ENCODE results near the gene CATSPER3. TPM values are rescaled to one million over a fixed set of nuclear protein-coding genes. Genes with fewer than 3 reads are reported as not detected.
"Not testable (repeated sequence)": the region's sequence is repeated elsewhere in the genome, so short reads cannot be mapped to it uniquely, and the experiment has no call there.

Gene CATSPER3
- total RNA-seq, 1 experiment from 2014 or later: 1.9 TPM

- intact Hi-C loops (cut with micrococcal nuclease): no loop called here
- H3K36me3 Mint-ChIP-seq (ENCODE audit: insufficient read depth, unreplicated experiment): peaks cover 7% of the 10 kb centered on the region
- ChIA-PET CTCF (no interaction called here), POLR2A (no interaction called here)
- H3K4me3 Mint-ChIP-seq (ENCODE audit: unreplicated experiment): no peak overlapping the region
- TF ChIP-seq, protein P1, sequence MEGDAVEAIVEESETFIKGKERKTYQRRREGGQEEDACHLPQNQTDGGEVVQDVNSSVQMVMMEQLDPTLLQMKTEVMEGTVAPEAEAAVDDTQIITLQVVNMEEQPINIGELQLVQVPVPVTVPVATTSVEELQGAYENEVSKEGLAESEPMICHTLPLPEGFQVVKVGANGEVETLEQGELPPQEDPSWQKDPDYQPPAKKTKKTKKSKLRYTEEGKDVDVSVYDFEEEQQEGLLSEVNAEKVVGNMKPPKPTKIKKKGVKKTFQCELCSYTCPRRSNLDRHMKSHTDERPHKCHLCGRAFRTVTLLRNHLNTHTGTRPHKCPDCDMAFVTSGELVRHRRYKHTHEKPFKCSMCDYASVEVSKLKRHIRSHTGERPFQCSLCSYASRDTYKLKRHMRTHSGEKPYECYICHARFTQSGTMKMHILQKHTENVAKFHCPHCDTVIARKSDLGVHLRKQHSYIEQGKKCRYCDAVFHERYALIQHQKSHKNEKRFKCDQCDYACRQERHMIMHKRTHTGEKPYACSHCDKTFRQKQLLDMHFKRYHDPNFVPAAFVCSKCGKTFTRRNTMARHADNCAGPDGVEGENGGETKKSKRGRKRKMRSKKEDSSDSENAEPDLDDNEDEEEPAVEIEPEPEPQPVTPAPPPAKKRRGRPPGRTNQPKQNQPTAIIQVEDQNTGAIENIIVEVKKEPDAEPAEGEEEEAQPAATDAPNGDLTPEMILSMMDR (IDR thresholded peaks at IDR 0.05; ENCODE audit: unreplicated experiment): no peak
- peaks cover 6% of the 10 kb centered on the region for H3K4me1 Mint-ChIP-seq (ENCODE audit: insufficient read depth, unreplicated experiment)
- H3K27me3 Mint-ChIP-seq (ENCODE audit: insufficient read depth, unreplicated experiment): no peaks in the 10 kb centered on the region
- DNase-seq (ENCODE audit: unreplicated experiment): no peak
- BruUV-seq (replicated peaks): no TSS peak
- no peak overlapping the region for H3K27ac Mint-ChIP-seq (ENCODE audit: low read depth, unreplicated experiment)
- peaks cover 54% of the 10 kb centered on the region for H3K9me3 Mint-ChIP-seq (ENCODE audit: unreplicated experiment)
These were observed 11.7 kb downstream of the CATSPER3 start for GRCh38 chr5:134979416-134979815.

DNA sequence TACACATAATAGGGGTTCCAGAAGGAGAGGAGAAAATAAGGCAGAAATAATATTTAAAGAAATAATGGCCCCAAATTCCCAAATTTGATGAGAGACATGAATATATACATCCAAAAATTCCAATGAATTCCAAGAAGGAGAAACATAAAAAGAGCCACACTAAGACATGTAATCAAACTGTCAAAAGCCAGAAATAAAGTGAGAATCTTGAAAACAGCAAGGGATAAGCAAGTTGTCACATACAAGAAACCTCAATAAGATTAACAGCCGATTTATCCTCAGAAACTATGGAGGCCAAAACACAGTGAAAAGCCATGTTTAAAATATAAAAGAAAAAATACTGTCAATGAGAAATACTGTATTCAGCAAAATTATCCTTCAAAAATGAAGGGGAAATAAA lies 14.5 kb downstream of the CATSPER3 start:
- Mint-ChIP-seq H3K4me1 (ENCODE audit: insufficient read depth, unreplicated experiment) (no peaks in the 10 kb centered on the region), H3K36me3 (ENCODE audit: insufficient read depth, unreplicated experiment) (peaks cover 7% of the 10 kb centered on the region), H3K27me3 (ENCODE audit: insufficient read depth, unreplicated experiment) (peaks cover 5% of the 10 kb centered on the region), H3K4me3 (ENCODE audit: unreplicated experiment) (no peak overlapping the region), H3K9me3 (ENCODE audit: unreplicated experiment) (peaks cover 50% of the 10 kb centered on the region), H3K27ac (ENCODE audit: low read depth, unreplicated experiment) (no peak overlapping the region)
- TF ChIP-seq, protein P1 (IDR thresholded peaks at IDR 0.05; ENCODE audit: unreplicated experiment): no peak
- BruUV-seq (replicated peaks): no TSS peak
- CTCF ChIA-PET: interaction anchor here (0.7 kb wide), 1 partner anchor 391 kb away, joined by 4 read pairs; no protein-coding TSS in a partner anchor
- no peak for DNase-seq (ENCODE audit: unreplicated experiment)
- POLR2A ChIA-PET: interaction anchor here (1.5 kb wide), 1 partner anchor 51 kb away, joined by 4 read pairs; no protein-coding TSS in a partner anchor
- intact Hi-C loops (cut with micrococcal nuclease): no loop called here

DNA sequence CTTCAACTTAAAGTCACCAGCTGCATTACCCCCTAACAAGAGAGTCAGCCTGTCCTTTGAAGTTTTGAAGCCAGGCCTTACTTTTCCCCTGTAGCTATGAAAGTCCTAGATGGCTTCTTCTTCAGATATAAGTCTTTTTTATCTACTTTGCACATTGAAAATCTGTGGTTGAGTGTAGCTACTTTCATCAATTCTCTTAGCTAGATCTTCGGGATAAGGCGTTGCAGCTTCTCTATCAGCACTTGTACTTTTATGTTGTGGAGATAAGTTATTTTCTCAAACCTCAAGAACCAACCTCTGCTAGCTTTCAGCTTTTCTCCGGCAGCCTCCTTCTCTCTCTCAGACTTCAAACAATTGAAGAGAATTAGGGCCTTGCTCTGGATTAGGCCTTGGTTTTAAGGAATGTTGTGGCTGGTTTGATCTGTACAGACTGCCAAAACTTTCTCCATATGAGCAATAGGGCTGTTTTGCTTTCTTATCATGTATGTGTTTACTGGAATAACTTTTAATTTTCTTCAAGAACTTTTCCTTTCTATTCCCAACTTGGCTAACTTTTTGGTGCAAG lies 21.6 kb downstream of the CATSPER3 start:
- peaks cover 1% of the 10 kb centered on the region for H3K9me3 Mint-ChIP-seq (ENCODE audit: unreplicated experiment)
- no peak overlapping the region for H3K27ac Mint-ChIP-seq (ENCODE audit: low read depth, unreplicated experiment)
- no peak for DNase-seq (ENCODE audit: unreplicated experiment)
- H3K4me1 Mint-ChIP-seq (ENCODE audit: insufficient read depth, unreplicated experiment): no peaks in the 10 kb centered on the region
- intact Hi-C loops (cut with micrococcal nuclease): no loop called here
- no peaks in the 10 kb centered on the region for H3K36me3 Mint-ChIP-seq (ENCODE audit: insufficient read depth, unreplicated experiment)
- H3K27me3 Mint-ChIP-seq (ENCODE audit: insufficient read depth, unreplicated experiment): peaks cover 8% of the 10 kb centered on the region
- no TSS peak for BruUV-seq (replicated peaks)
- H3K4me3 Mint-ChIP-seq (ENCODE audit: unreplicated experiment): no peak overlapping the region
- POLR2A ChIA-PET: no interaction called here
- TF ChIP-seq, protein P1 (IDR thresholded peaks at IDR 0.05; ENCODE audit: unreplicated experiment): no peak
- CTCF ChIA-PET: interaction anchor here (0.7 to 1.3 kb wide), 2 partner anchors 84 to 202 kb away, joined by 3 to 5 read pairs; partner anchors contain the start of gene PCBD2

GRCh38 chr5:134990183-134990582 lies 22.5 kb downstream of the CATSPER3 start:
- H3K36me3 Mint-ChIP-seq (ENCODE audit: insufficient read depth, unreplicated experiment); POLR2A ChIA-PET; H3K4me3 Mint-ChIP-seq (ENCODE audit: unreplicated experiment); intact Hi-C loops (cut with micrococcal nuclease); DNase-seq (ENCODE audit: unreplicated experiment); H3K4me1 Mint-ChIP-seq (ENCODE audit: insufficient read depth, unreplicated experiment); BruUV-seq (replicated peaks); H3K9me3 Mint-ChIP-seq (ENCODE audit: unreplicated experiment); H3K27me3 Mint-ChIP-seq (ENCODE audit: insufficient read depth, unreplicated experiment); H3K27ac Mint-ChIP-seq (ENCODE audit: low read depth, unreplicated experiment): not testable (repeated sequence)
- CTCF ChIA-PET: interaction anchor here (1.3 kb wide), 1 partner anchor 85 kb away, joined by 3 read pairs; the partner anchor contains the start of gene PCBD2
